Kidney glomerular epithelial cell (primary cell): Measurements from ENCODE around the gene RELA.
"Not testable (repeated sequence)": the region's sequence is repeated elsewhere in the genome, so short reads cannot be mapped to it uniquely, and the experiment has no call there.

Experiments
- DNase-seq: peaks from one replicate; lab custom pipeline; 2025; lab: John Stamatoyannopoulos, UW

Gene RELA

GRCh38 chr11:65672180-65672860 lies 9.6 kb upstream of the RELA start:
- DNase-seq, result peak; percentile 8

GRCh38 chr11:65663639-65664200 lies 1.0 kb upstream of the RELA start:
- no peak for DNase-seq

GRCh38 chr11:65662247-65662798 lies 393 bp downstream of the RELA start:
- no peak for DNase-seq

GRCh38 chr11:65661599-65662246 lies 993 bp downstream of the RELA start:
- DNase-seq, result no peak

GRCh38 chr11:65660908-65661307 lies 1.8 kb downstream of the RELA start:
- DNase-seq, result not testable (repeated sequence)

- no peak for DNase-seq
Measured at GRCh38 chr11:65660038-65660437, 2.7 kb downstream of the RELA start.

- no peak for DNase-seq
Measured at GRCh38 chr11:65658174-65659021, 4.3 kb downstream of the RELA start.

- no peak for DNase-seq
Measured at GRCh38 chr11:65657426-65657825, 5.3 kb downstream of the RELA start.

- no peak for DNase-seq
Measured at GRCh38 chr11:65655570-65656332, 7.0 kb downstream of the RELA start.

GRCh38 chr11:65654375-65655349 lies 8.1 kb downstream of the RELA start:
- no peak for DNase-seq

GRCh38 chr11:65653229-65654225 lies 9.2 kb downstream of the RELA start:
- no peak for DNase-seq

- DNase-seq, result peak; percentile 86
Measured at GRCh38 chr11:65652511-65653228, 10.0 kb downstream of the RELA start.

- no peak for DNase-seq
Measured at GRCh38 chr11:65651589-65652510, 10.9 kb downstream of the RELA start.

- DNase-seq, result no peak
Measured at GRCh38 chr11:65651339-65651588, 11.5 kb downstream of the RELA start.

GRCh38 chr11:65650547-65651338 lies 12.0 kb downstream of the RELA start:
- DNase-seq, result no peak

- no peak for DNase-seq
Measured at GRCh38 chr11:65649656-65650546, 12.8 kb downstream of the RELA start.
